Hepatocyte (in vitro differentiated cells): Measurements from ENCODE around the gene TP53RK. TPM values are rescaled to one million over a fixed set of nuclear protein-coding genes. Genes with fewer than 3 reads are reported as not detected.

Experiments used
- DNase-seq: peaks from one replicate; pipeline ENCODE4 v3.0.0-alpha.2; 2016; ENCODE audit warnings: low spot score
- H2AFZ ChIP-seq: fragments of 200-600 bp; sonication (generic); 2 replicates; pipeline ENCODE4 v1.6.0; 2016; ENCODE audit warnings: antibody characterized with exemption, mild to moderate bottlenecking
- H3K27ac ChIP-seq: fragments of 200-600 bp; sonication (generic); 2 replicates; pipeline ENCODE4 v1.5.1; 2016; ENCODE audit warnings: mild to moderate bottlenecking
- H3K27me3 ChIP-seq: fragments of 200-600 bp; sonication (generic); 2 replicates; pipeline ENCODE4 v1.6.1; 2016
- H3K36me3 ChIP-seq: fragments of 200-600 bp; sonication (generic); replicated peaks from 2 replicates; pipeline ENCODE4 v1.5.1; 2016; ENCODE audit warnings: low read depth; ENCODE audit not compliant: insufficient read depth
- H3K4me1 ChIP-seq: fragments of 200-600 bp; sonication (generic); 2 replicates; pipeline ENCODE4 v1.5.1; 2016; ENCODE audit warnings: mild to moderate bottlenecking, moderate library complexity; ENCODE audit not compliant: insufficient read depth
- H3K4me2 ChIP-seq: fragments of 200-600 bp; sonication (generic); 2 replicates; pipeline ENCODE4 v1.6.0; 2016
- H3K4me3 ChIP-seq: fragments of 200-600 bp; sonication (generic); 2 replicates; pipeline ENCODE4 v1.5.1; 2016; ENCODE audit warnings: mild to moderate bottlenecking
- H3K79me2 ChIP-seq: fragments of 200-600 bp; sonication (generic); 2 replicates; pipeline ENCODE4 v1.6.0; 2017; ENCODE audit warnings: mild to moderate bottlenecking
- H3K9me2 ChIP-seq: fragments of 200-600 bp; sonication (generic); replicated peaks from 2 replicates; pipeline ENCODE4 v1.6.0; 2017; ENCODE audit warnings: mild to moderate bottlenecking; ENCODE audit not compliant: insufficient read depth
- H3K9me3 ChIP-seq: fragments of 200-600 bp; sonication (generic); 2 replicates; pipeline ENCODE4 v1.5.1; 2016; ENCODE audit warnings: low read depth, mild to moderate bottlenecking
- H4K20me1 ChIP-seq: fragments of 200-600 bp; sonication (generic); 2 replicates; pipeline ENCODE4 v1.6.0; 2016; ENCODE audit warnings: mild to moderate bottlenecking; ENCODE audit not compliant: insufficient read depth, poor library complexity, severe bottlenecking
- CTCF ChIP-seq: fragments of 200-600 bp; sonication (generic); IDR thresholded peaks from 2 replicates; pipeline ENCODE4 v1.5.1; 2016; ENCODE audit warnings: antibody characterized with exemption, mild to moderate bottlenecking; ENCODE audit not compliant: poor library complexity
- EZH2 ChIP-seq: fragments of 200-600 bp; sonication (generic); IDR thresholded peaks from 2 replicates; pipeline ENCODE4 v1.6.1; 2016; ENCODE audit warnings: antibody characterized with exemption, mild to moderate bottlenecking, borderline replicate concordance
- EZH2phosphoT487 ChIP-seq: fragments of 200-600 bp; sonication (generic); IDR thresholded peaks from one replicate; pipeline ENCODE4 v1.6.1; 2018; ENCODE audit warnings: antibody characterized with exemption, mild to moderate bottlenecking, low read depth, moderate library complexity; ENCODE audit not compliant: unreplicated experiment, severe bottlenecking
- WGBS: methylation state at CpG from one replicate; pipeline ENCODE4 v1.1.6; 2016; ENCODE audit warnings: low lambda C conversion rate; ENCODE audit errors: missing lambda C conversion rate; 5-methylcytosine and 5-hydroxymethylcytosine counted together
- polyA plus RNA-seq: library from polyadenylated mRNA; unstranded; fragments of >200 nt; fragmentation: Nextera tagmentation; extraction: Ambion mirVana; gene quantifications from 2 replicates; pipeline ENCODE4 v1.2.1, GENCODE V29; 2016
- total RNA-seq: library from RNA; depleted of rRNA; stranded (reverse); fragments of >200 nt; gene quantifications from 2 replicates; pipeline ENCODE4 v1.2.3, GENCODE V29; 2014

The TP53RK gene
- total and polyA plus RNA-seq, 2 experiments from 2014 or later = 19.6 to 19.8 TPM

DNA sequence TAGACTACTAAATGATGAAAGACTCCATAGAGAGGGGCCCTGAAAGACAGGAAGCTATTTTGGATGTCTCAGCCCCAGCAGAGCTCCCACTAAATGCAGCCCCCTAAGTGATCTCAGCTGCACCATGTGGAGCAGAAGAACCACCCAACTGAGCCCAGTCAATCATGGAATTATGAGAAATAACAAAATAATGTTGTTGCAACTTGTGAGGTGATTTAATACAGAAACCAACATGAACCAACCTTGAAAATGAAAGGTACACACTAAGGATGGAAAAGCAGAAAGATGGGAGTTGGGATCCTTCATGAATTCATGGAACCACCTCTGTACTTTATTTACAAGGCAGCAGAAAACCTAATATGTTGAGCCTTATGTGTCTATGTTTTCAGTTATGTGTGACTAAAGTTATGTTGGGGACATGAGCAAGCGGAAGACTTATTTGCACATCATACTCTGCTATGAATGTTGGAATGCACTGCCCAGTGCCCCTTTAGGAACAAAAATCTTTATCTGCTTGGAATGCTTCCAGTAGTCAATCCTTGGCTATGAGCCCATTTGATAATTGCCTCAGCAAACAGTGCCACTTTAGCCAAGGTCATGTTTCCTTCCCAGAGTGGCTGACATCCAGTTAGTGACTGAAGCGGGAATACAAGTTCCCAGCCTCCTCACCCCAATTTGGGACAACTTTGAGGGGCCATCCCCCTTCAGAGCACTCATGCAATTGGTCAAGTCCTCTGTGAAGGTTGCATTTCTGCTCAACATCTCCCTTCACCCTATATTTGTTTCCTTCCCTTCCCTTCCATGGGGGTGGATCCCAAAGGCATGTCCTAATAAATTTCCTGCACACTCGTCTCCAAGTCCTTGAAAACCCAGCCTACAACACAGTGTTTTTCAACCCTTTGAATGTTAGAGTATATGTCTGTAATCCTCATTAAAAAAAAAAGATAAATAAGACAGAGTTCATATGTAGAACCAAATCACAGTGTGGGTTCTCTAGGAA is 18.4 kb downstream of the TP53RK start:
- no peak overlapping the region for H3K27ac ChIP-seq
- H3K27me3 ChIP-seq = no peaks in the 10 kb centered on the region
- TF ChIP-seq EZH2phosphoT487 (no peak), EZH2 (no peak), CTCF (no peak)
- no peaks in the 10 kb centered on the region for H3K4me1 ChIP-seq
- 76% methylated on average over 3 of the region's 3 CpGs for WGBS
- H3K4me3 ChIP-seq = no peak overlapping the region
- no peak overlapping the region for H2AFZ ChIP-seq
- H3K4me2 ChIP-seq = no peak overlapping the region
- no peak for DNase-seq
- no peaks in the 10 kb centered on the region for H4K20me1 ChIP-seq
- no peaks in the 10 kb centered on the region for H3K36me3 ChIP-seq
- H3K9me2 ChIP-seq = no peaks in the 10 kb centered on the region
- no peaks in the 10 kb centered on the region for H3K79me2 ChIP-seq
- H3K9me3 ChIP-seq = no peaks in the 10 kb centered on the region

- TF ChIP-seq CTCF (no peak), EZH2phosphoT487 (no peak), EZH2 (no peak)
- H3K4me3 ChIP-seq = no peak overlapping the region
- H2AFZ ChIP-seq = no peak overlapping the region
- no peak overlapping the region for H3K27ac ChIP-seq
- H3K9me3 ChIP-seq = no peaks in the 10 kb centered on the region
- H3K4me1 ChIP-seq = no peaks in the 10 kb centered on the region
- H3K36me3 ChIP-seq = no peaks in the 10 kb centered on the region
- no peaks in the 10 kb centered on the region for H3K79me2 ChIP-seq
- no peak overlapping the region for H3K4me2 ChIP-seq
- no peaks in the 10 kb centered on the region for H3K9me2 ChIP-seq
- no peaks in the 10 kb centered on the region for H4K20me1 ChIP-seq
- H3K27me3 ChIP-seq = no peaks in the 10 kb centered on the region
- 100% methylated on average over 2 of the region's 2 CpGs for WGBS
- DNase-seq = no peak
Observed at GRCh38 chr20:46670228-46670584, 19.0 kb downstream of the TP53RK start.

- Histone ChIP-seq H3K9me3 (no peaks in the 10 kb centered on the region), H4K20me1 (no peaks in the 10 kb centered on the region), H3K79me2 (no peaks in the 10 kb centered on the region), H3K4me3 (no peak overlapping the region), H3K27ac (no peak overlapping the region), H2AFZ (no peak overlapping the region), H3K27me3 (no peaks in the 10 kb centered on the region), H3K9me2 (no peaks in the 10 kb centered on the region), H3K36me3 (no peaks in the 10 kb centered on the region), H3K4me1 (no peaks in the 10 kb centered on the region), H3K4me2 (no peak overlapping the region)
- WGBS = 86% methylated on average over 6 of the region's 6 CpGs
- TF ChIP-seq CTCF (no peak), EZH2phosphoT487 (no peak), EZH2 (no peak)
- DNase-seq = no peak
Observed at GRCh38 chr20:46666818-46667515, 22.3 kb downstream of the TP53RK start.
